HCT116 (cell line): Measurements from ENCODE around the gene TMEM9B. TPM values are rescaled to one million over a fixed set of nuclear protein-coding genes. Genes with fewer than 3 reads are reported as not detected.

ENCODE experiments used
- ATAC-seq: fragments of 200-7000 bp; cut with Tn5 transposase; 2 replicates; pipeline ENCODE4 v1.9.1; 2020; ENCODE audit warnings: mild to moderate bottlenecking, moderate library complexity
- BruUV-seq: library from RNA; stranded (reverse); fragments of 400-500 nt; replicated peaks from 2 replicates; lab custom pipeline; 2021; lab: Mats Ljungman, UMichigan
- CTCF ChIA-PET: fragments of 300-600 bp; sonication (Branson Sonifier 250); formaldehyde crosslinking; loops from one replicate; lab custom pipeline; 2021; ENCODE audit warnings: antibody characterized with exemption; lab: Charles Lee
- POLR2A ChIA-PET: fragments of 300-600, 350-600 bp; sonication (Branson Sonifier 250); formaldehyde crosslinking; loops from one replicate; lab custom pipeline; 2021; ENCODE audit warnings: antibody characterized with exemption; lab: Charles Lee
- RAD21 ChIA-PET, 2 experiments: fragments of 300-600 bp; sonication (Branson Sonifier 250); formaldehyde crosslinking; loops; one replicate each; lab custom pipeline; 2023; ENCODE audit warnings: low total read pairs in 2 of 2; ENCODE audit not compliant: uncharacterized antibody in 2 of 2, unreplicated experiment in 2 of 2, low non-redundant PET in 1 of 2; lab: Charles Lee
- DNase-seq: peaks from one replicate; pipeline ENCODE4 v3.0.0-alpha.2; 2010; ENCODE audit warnings: low read depth, low spot score
- H2AFZ ChIP-seq: fragments of 200-600 bp; shearing (Covaris generic), sonication (generic); 2 replicates; pipeline ENCODE4 v1.6.1; 2017; ENCODE audit warnings: low read depth, mixed run types, mixed read lengths, antibody characterized with exemption, low read length; ENCODE audit not compliant: poor library complexity, severe bottlenecking
- H3K27ac ChIP-seq: 2 replicates; pipeline ENCODE4 v1.5.1; 2012; ENCODE audit warnings: low read depth, low read length
- H3K27me3 ChIP-seq: fragments of 200-600 bp; sonication (generic); 2 replicates; pipeline ENCODE4 v1.6.1; 2016; ENCODE audit warnings: mixed run types, low read length, mixed read lengths; ENCODE audit not compliant: insufficient read depth
- H3K36me3 ChIP-seq, 2 experiments: fragments of 200-500 bp in 1 of 2; fragments of 200-600 bp in 1 of 2; sonication (Bioruptor generic) in 1 of 2; sonication (generic) in 1 of 2; 2 replicates each; pipeline versions ENCODE4 v1.5.1 to v1.6.1; 2014 to 2016; ENCODE audit warnings: low read length in 2 of 2, inconsistent platforms in 1 of 2, mixed read lengths in 1 of 2, mixed run types in 1 of 2; ENCODE audit not compliant: insufficient read depth in 2 of 2, control insufficient read depth in 1 of 2
- H3K4me1 ChIP-seq, 2 experiments: fragments of 200-600 bp in 1 of 2; sonication (generic) in 1 of 2; 2 replicates each; pipeline versions ENCODE4 v1.5.1 to v1.6.1; 2012 to 2017; ENCODE audit warnings: low read length in 2 of 2, inconsistent platforms in 1 of 2, mild to moderate bottlenecking in 1 of 2, mixed read lengths in 1 of 2, mixed run types in 1 of 2, moderate library complexity in 1 of 2; ENCODE audit not compliant: insufficient read depth in 2 of 2, control insufficient read depth in 1 of 2
- H3K4me2 ChIP-seq: fragments of 200-600 bp; sonication (generic); 2 replicates; pipeline ENCODE4 v1.6.1; 2017; ENCODE audit warnings: mixed run types, low read length, mixed read lengths
- H3K4me3 ChIP-seq, 2 experiments: fragments of 200-600 bp in 1 of 2; sonication (generic) in 1 of 2; replicated peaks in 1 of 2; 2 replicates each; pipeline ENCODE4 v1.5.1; 2011 to 2016; ENCODE audit warnings: low read length in 2 of 2, control low read depth in 1 of 2, low read depth in 1 of 2, mild to moderate bottlenecking in 1 of 2, mixed read lengths in 1 of 2, mixed run types in 1 of 2
- H3K79me2 ChIP-seq: fragments of 200-600 bp; sonication (generic); 2 replicates; pipeline ENCODE4 v1.6.1; 2017; ENCODE audit warnings: mild to moderate bottlenecking, mixed run types, low read length, moderate library complexity, mixed read lengths; ENCODE audit not compliant: insufficient read depth
- H3K9ac ChIP-seq: fragments of 200-600 bp; sonication (generic); 2 replicates; pipeline ENCODE4 v1.6.1; 2016; ENCODE audit warnings: low read length, mixed read lengths
- H3K9me2 ChIP-seq: fragments of 200-600 bp; sonication (generic), shearing (Covaris generic); 2 replicates; pipeline ENCODE4 v1.6.1; 2017; ENCODE audit warnings: mixed run types, mild to moderate bottlenecking, moderate library complexity; ENCODE audit not compliant: insufficient read depth
- H3K9me3 ChIP-seq, 2 experiments: fragments of 200-500 bp in 1 of 2; fragments of 200-600 bp in 1 of 2; sonication (Bioruptor generic) in 1 of 2; sonication (generic) in 1 of 2; 2 replicates each; pipeline ENCODE4 v1.6.1; 2014 to 2017; ENCODE audit warnings: low read length in 2 of 2, mixed read lengths in 2 of 2, inconsistent platforms in 1 of 2, low read depth in 1 of 2, mild to moderate bottlenecking in 1 of 2, mixed run types in 1 of 2, moderate library complexity in 1 of 2; ENCODE audit not compliant: control insufficient read depth in 1 of 2, insufficient read depth in 1 of 2
- H4K20me1 ChIP-seq: fragments of 200-600 bp; sonication (generic), shearing (Covaris generic); 2 replicates; pipeline ENCODE4 v1.6.1; 2017; ENCODE audit warnings: mixed run types, mild to moderate bottlenecking, moderate library complexity; ENCODE audit not compliant: insufficient read depth
- CBX3 ChIP-seq: IDR thresholded peaks from 2 replicates; pipeline ENCODE4 v1.6.1; 2012; ENCODE audit warnings: low read depth
- CEBPB ChIP-seq: IDR thresholded peaks from 2 replicates; pipeline ENCODE4 v1.6.1; 2012; ENCODE audit warnings: low read depth
- CTCF ChIP-seq, 3 experiments: fragments of 200-600 bp in 1 of 3; sonication (generic) in 1 of 3; IDR thresholded peaks in 2 of 3; conservative IDR thresholded peaks in 1 of 3; 2 replicates each; pipeline ENCODE4 v1.5.1; 2012 to 2017; ENCODE audit warnings: low read depth in 2 of 3, low read length in 2 of 3, antibody characterized with exemption in 1 of 3, borderline replicate concordance in 1 of 3, control low read depth in 1 of 3, mild to moderate bottlenecking in 1 of 3, mixed read lengths in 1 of 3, mixed run types in 1 of 3, moderate library complexity in 1 of 3; ENCODE audit not compliant: insufficient read depth in 1 of 3
- ELF1 ChIP-seq: IDR thresholded peaks from 2 replicates; pipeline ENCODE4 v1.6.1; 2012; ENCODE audit warnings: low read depth, borderline replicate concordance
- EZH2 ChIP-seq: fragments of 200-600 bp; sonication (generic); IDR thresholded peaks from 2 replicates; pipeline ENCODE4 v1.6.1; 2017; ENCODE audit warnings: antibody characterized with exemption, mixed run types
- FOSL1 ChIP-seq: IDR thresholded peaks from 2 replicates; pipeline ENCODE4 v1.6.1; 2012; ENCODE audit warnings: low read depth
- JUND ChIP-seq: IDR thresholded peaks from 2 replicates; pipeline ENCODE4 v1.6.1; 2012
- MAX ChIP-seq: IDR thresholded peaks from 2 replicates; pipeline ENCODE4 v1.6.1; 2012
- POLR2A ChIP-seq: IDR thresholded peaks from 2 replicates; pipeline ENCODE4 v1.7.0; 2011; ENCODE audit warnings: borderline replicate concordance; ENCODE audit not compliant: insufficient read depth, insufficient read length; ENCODE audit errors: extremely low read depth
- POLR2AphosphoS5 ChIP-seq: IDR thresholded peaks from 2 replicates; pipeline ENCODE4 v1.6.1; 2011; ENCODE audit warnings: mild to moderate bottlenecking, low read depth, low read length, moderate library complexity
- RAD21 ChIP-seq: IDR thresholded peaks from 2 replicates; pipeline ENCODE4 v1.6.1; 2012; ENCODE audit warnings: low read depth, mild to moderate bottlenecking
- SIN3A ChIP-seq: IDR thresholded peaks from 2 replicates; pipeline ENCODE4 v1.6.1; 2012; ENCODE audit warnings: low read depth
- SRF ChIP-seq: IDR thresholded peaks from 2 replicates; pipeline ENCODE4 v1.6.1; 2012; ENCODE audit warnings: low read depth
- TCF7L2 ChIP-seq: IDR thresholded peaks from 2 replicates; pipeline ENCODE4 v1.7.0; 2011; ENCODE audit warnings: borderline replicate concordance, inconsistent platforms; ENCODE audit not compliant: insufficient read depth, insufficient read length; ENCODE audit errors: extremely low read depth
- YY1 ChIP-seq: IDR thresholded peaks from 2 replicates; pipeline ENCODE4 v1.6.1; 2011; ENCODE audit warnings: low read length, low read depth, moderate library complexity, mild to moderate bottlenecking; ENCODE audit not compliant: insufficient replicate concordance; ENCODE audit errors: extremely low read depth
- ZFX ChIP-seq: fragments of 450-650 bp; IDR thresholded peaks from 2 replicates; pipeline ENCODE4 v1.6.1; 2017
- ZNF274 ChIP-seq: fragments of 200-500 bp; sonication (Bioruptor generic); IDR thresholded peaks from 2 replicates; pipeline ENCODE4 v1.6.1; 2014; ENCODE audit warnings: mild to moderate bottlenecking, low read depth, low read length, inconsistent platforms
- intact Hi-C: fragments of 100-400 bp; cut with micrococcal nuclease; formaldehyde crosslinking; loops from 2 replicates; pipeline ENCODE4 v1.10.0; 2022
- total RNA-seq: library from RNA; stranded (reverse); gene quantifications from one replicate; pipeline ENCODE4 v1.2.1, GENCODE V29; 2021; ENCODE audit not compliant: unreplicated experiment
- TF ChIP-seq, protein P1 (sequence below): IDR thresholded peaks from 2 replicates; pipeline ENCODE4 v1.6.1; 2012; ENCODE audit warnings: low read depth

TMEM9B gene
- total RNA-seq, 1 experiment from 2014 or later: 26.8 TPM

DNA sequence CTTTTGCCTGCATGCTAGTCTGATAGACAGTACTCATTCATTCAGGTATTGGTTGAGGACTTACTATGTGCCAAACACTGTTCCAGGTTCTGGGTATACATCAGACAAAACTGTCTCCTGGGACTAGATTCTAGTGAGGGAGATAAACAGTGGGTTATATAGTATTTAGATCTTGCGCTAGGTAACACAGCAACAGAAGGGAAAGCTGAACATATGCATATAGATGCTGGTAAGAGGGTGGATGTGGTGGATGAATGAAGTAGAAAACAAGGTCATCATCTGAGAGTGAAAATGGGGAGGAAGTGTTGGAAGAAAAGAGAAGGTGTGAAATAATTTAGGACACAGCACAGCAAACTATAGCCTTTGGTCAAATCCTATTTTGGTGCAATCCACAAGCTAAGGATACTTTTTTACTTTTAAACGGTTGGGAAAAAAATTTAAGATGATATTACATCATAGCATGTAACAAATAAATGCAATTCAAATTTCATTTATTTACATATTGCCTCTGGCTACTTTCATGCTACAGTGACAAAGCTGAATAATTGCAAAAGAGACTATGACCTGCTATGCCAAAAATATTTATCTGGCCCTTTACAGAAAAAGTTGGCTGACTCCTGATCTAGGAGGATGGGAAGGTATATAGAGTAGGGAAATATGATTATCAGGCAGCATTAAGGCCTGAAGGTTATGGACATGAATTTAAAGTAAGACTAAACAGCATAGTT lies 7.1 kb upstream of the TMEM9B start:
- no peak overlapping the region for H3K27ac ChIP-seq
- H3K9me3 ChIP-seq: no peaks in the 10 kb centered on the region
- H3K36me3 ChIP-seq: no peaks in the 10 kb centered on the region
- H3K9me2 ChIP-seq: no peaks in the 10 kb centered on the region
- no TSS peak for BruUV-seq
- H3K9ac ChIP-seq: no peak overlapping the region
- CTCF ChIA-PET: no interaction called here
- no peaks in the 10 kb centered on the region for H3K79me2 ChIP-seq
- H2AFZ ChIP-seq: no peak overlapping the region
- no peaks in the 10 kb centered on the region for H4K20me1 ChIP-seq
- POLR2A ChIA-PET: no interaction called here
- TF ChIP-seq FOSL1 (no peak), JUND (no peak), YY1 (no peak), ZNF274 (no peak), TCF7L2 (no peak), ZFX (no peak), CEBPB (no peak), CBX3 (no peak), SRF (no peak), ELF1 (no peak), CTCF (IDR thresholded peaks at IDR 0.05 in 2 of 3, conservative IDR thresholded peaks at IDR 0.05 in 1 of 3; ENCODE audit: borderline replicate concordance in 1 of 3, insufficient read depth in 1 of 3, low read depth in 2 of 3, low read length in 2 of 3) (no peak), MAX (no peak), EZH2 (no peak), POLR2A (no peak), SIN3A (no peak), POLR2AphosphoS5 (no peak), RAD21 (no peak)
- TF ChIP-seq, protein P1, sequence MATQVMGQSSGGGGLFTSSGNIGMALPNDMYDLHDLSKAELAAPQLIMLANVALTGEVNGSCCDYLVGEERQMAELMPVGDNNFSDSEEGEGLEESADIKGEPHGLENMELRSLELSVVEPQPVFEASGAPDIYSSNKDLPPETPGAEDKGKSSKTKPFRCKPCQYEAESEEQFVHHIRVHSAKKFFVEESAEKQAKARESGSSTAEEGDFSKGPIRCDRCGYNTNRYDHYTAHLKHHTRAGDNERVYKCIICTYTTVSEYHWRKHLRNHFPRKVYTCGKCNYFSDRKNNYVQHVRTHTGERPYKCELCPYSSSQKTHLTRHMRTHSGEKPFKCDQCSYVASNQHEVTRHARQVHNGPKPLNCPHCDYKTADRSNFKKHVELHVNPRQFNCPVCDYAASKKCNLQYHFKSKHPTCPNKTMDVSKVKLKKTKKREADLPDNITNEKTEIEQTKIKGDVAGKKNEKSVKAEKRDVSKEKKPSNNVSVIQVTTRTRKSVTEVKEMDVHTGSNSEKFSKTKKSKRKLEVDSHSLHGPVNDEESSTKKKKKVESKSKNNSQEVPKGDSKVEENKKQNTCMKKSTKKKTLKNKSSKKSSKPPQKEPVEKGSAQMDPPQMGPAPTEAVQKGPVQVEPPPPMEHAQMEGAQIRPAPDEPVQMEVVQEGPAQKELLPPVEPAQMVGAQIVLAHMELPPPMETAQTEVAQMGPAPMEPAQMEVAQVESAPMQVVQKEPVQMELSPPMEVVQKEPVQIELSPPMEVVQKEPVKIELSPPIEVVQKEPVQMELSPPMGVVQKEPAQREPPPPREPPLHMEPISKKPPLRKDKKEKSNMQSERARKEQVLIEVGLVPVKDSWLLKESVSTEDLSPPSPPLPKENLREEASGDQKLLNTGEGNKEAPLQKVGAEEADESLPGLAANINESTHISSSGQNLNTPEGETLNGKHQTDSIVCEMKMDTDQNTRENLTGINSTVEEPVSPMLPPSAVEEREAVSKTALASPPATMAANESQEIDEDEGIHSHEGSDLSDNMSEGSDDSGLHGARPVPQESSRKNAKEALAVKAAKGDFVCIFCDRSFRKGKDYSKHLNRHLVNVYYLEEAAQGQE: no peak
- intact Hi-C loops: no loop called here
- H3K27me3 ChIP-seq: no peaks in the 10 kb centered on the region
- H3K4me2 ChIP-seq: no peak overlapping the region
- H3K4me1 ChIP-seq: no peaks in the 10 kb centered on the region
- no peak overlapping the region for H3K4me3 ChIP-seq
- no peak for DNase-seq
- RAD21 ChIA-PET: no interaction called here
- ATAC-seq: no peak
